OCI-LY3 (cell line): ENCODE data around the gene PDE4D.

Source experiments
- EZH2phosphoT487 ChIP-seq: fragments of 200-600 bp; shearing (Covaris generic); IDR thresholded peaks from 2 replicates; pipeline ENCODE4 v1.6.1; 2018; ENCODE audit warnings: antibody characterized with exemption, mixed run types, low read depth
- TF ChIP-seq, protein P1 (sequence below): fragments of 200-600, 300-600 bp; sonication (generic); IDR thresholded peaks from 2 replicates; pipeline ENCODE4 v1.5.1; 2014; ENCODE audit warnings: antibody characterized with exemption, low read length, low read depth

GRCh38 chr5:58998544-58998943 is 895.0 kb downstream of the PDE4D start:
- TF ChIP-seq, protein P1, sequence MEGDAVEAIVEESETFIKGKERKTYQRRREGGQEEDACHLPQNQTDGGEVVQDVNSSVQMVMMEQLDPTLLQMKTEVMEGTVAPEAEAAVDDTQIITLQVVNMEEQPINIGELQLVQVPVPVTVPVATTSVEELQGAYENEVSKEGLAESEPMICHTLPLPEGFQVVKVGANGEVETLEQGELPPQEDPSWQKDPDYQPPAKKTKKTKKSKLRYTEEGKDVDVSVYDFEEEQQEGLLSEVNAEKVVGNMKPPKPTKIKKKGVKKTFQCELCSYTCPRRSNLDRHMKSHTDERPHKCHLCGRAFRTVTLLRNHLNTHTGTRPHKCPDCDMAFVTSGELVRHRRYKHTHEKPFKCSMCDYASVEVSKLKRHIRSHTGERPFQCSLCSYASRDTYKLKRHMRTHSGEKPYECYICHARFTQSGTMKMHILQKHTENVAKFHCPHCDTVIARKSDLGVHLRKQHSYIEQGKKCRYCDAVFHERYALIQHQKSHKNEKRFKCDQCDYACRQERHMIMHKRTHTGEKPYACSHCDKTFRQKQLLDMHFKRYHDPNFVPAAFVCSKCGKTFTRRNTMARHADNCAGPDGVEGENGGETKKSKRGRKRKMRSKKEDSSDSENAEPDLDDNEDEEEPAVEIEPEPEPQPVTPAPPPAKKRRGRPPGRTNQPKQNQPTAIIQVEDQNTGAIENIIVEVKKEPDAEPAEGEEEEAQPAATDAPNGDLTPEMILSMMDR: no peak
- no peak for TF ChIP-seq EZH2phosphoT487
